Coronary artery (tissue), 2 donors: Measurements from ENCODE around the gene RAB3B.

ENCODE experiments used
- DNase-seq: peaks from one replicate; pipeline ENCODE4 v3.0.0-alpha.2; 2017; ENCODE audit warnings: low spot score
- H3K27ac ChIP-seq, 2 donors: fragments of 200-600 bp; sonication (generic); one replicate each; pipeline ENCODE4 v1.5.1; 2016 to 2019
- H3K4me3 ChIP-seq: fragments of 200-600 bp; sonication (generic); 2 replicates; pipeline ENCODE4 v1.5.1; 2016; ENCODE audit warnings: mild to moderate bottlenecking, moderate library complexity
- TF ChIP-seq, protein P1 (sequence below): fragments of 200-600 bp; sonication (generic); IDR thresholded peaks from one replicate; pipeline ENCODE4 v1.5.1; 2019; ENCODE audit warnings: antibody characterized with exemption

RAB3B gene

GRCh38 chr1:51986718-51987117 is 3.8 kb downstream of the RAB3B start:
- TF ChIP-seq, protein P1, sequence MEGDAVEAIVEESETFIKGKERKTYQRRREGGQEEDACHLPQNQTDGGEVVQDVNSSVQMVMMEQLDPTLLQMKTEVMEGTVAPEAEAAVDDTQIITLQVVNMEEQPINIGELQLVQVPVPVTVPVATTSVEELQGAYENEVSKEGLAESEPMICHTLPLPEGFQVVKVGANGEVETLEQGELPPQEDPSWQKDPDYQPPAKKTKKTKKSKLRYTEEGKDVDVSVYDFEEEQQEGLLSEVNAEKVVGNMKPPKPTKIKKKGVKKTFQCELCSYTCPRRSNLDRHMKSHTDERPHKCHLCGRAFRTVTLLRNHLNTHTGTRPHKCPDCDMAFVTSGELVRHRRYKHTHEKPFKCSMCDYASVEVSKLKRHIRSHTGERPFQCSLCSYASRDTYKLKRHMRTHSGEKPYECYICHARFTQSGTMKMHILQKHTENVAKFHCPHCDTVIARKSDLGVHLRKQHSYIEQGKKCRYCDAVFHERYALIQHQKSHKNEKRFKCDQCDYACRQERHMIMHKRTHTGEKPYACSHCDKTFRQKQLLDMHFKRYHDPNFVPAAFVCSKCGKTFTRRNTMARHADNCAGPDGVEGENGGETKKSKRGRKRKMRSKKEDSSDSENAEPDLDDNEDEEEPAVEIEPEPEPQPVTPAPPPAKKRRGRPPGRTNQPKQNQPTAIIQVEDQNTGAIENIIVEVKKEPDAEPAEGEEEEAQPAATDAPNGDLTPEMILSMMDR, result no peak
- no peak for DNase-seq
- H3K27ac ChIP-seq, result no peak overlapping the region
- H3K4me3 ChIP-seq, result no peak overlapping the region

- Histone ChIP-seq H3K4me3 (no peak overlapping the region), H3K27ac (no peak overlapping the region)
- TF ChIP-seq, protein P1, result no peak
- DNase-seq, result no peak
Measured at GRCh38 chr1:51982161-51982560, 8.3 kb downstream of the RAB3B start.

DNA sequence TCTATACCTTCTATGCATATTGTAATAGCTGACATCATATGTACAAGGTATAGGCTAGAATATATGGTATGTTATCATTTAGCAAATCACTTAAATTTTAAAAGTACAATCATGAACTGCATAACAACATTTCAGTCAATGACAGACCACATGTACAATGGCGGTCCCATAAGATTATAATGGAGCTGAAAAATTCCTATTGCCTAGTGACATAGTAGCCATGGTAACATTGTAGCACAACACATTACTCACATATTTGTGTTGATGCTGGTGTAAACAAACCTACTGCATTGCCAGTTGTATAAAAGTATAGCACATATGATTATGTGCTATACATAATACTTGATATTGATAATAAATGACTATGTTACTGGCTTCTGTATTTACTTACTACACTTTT is 8.9 kb downstream of the RAB3B start:
- no peak for DNase-seq
- TF ChIP-seq, protein P1, result no peak

GRCh38 chr1:51978099-51978498 is 12.4 kb downstream of the RAB3B start:
- DNase-seq, result no peak
- Histone ChIP-seq H3K4me3 (no peak overlapping the region), H3K27ac (no peak overlapping the region)
- TF ChIP-seq, protein P1, result no peak

More for the DNA sequence above, 8.9 kb downstream of the RAB3B start:
- Histone ChIP-seq H3K4me3 (no peak overlapping the region), H3K27ac (no peak overlapping the region)

- DNase-seq, result no peak
- TF ChIP-seq, protein P1, result no peak
- no peak overlapping the region for H3K4me3 ChIP-seq
Measured at GRCh38 chr1:51976846-51977602, 13.5 kb downstream of the RAB3B start.

GRCh38 chr1:51973587-51974474 is 16.7 kb downstream of the RAB3B start:
- no peak for DNase-seq
- TF ChIP-seq, protein P1, result no peak
- no peak overlapping the region for H3K27ac ChIP-seq
- H3K4me3 ChIP-seq, result no peak overlapping the region

More at GRCh38 chr1:51976846-51977602, 13.5 kb downstream of the RAB3B start:
- no peak overlapping the region for H3K27ac ChIP-seq
